H1 (cell line): ENCODE data around the gene ANKDD1A. TPM values are rescaled to one million over a fixed set of nuclear protein-coding genes. Genes with fewer than 3 reads are reported as not detected.

Experiments
- CTCF ChIA-PET: fragments of 300-600 bp; sonication (Branson Sonifier 250); formaldehyde crosslinking; loops from one replicate; lab custom pipeline; 2021; ENCODE audit not compliant: partially characterized antibody; lab: Charles Lee
- POLR2A ChIA-PET: fragments of 300-600 bp; sonication (Branson Sonifier 250); formaldehyde crosslinking; loops from one replicate; lab custom pipeline; 2021; ENCODE audit warnings: inconsistent platforms; ENCODE audit not compliant: partially characterized antibody; lab: Charles Lee
- DNase-seq, 2 experiments: peaks; one replicate each; pipeline versions ENCODE4 v3.0.0 to v3.0.0-alpha.2; 2010 to 2022; ENCODE audit warnings: low spot score in 2 of 2, low read depth in 1 of 2, mixed read lengths in 1 of 2
- FAIRE-seq: peaks from 2 replicates; lab custom pipeline; 2011; peaks lifted over from hg19 to GRCh38; lab: Jason Lieb, UNC
- H2AFZ ChIP-seq: 2 replicates; pipeline ENCODE4 v1.8.1; 2012; ENCODE audit warnings: low read length, inconsistent platforms
- H2AK5ac ChIP-seq: 2 replicates; pipeline ENCODE4 v1.6.1; 2013; ENCODE audit warnings: low read depth, low read length
- H2BK120ac ChIP-seq: replicated peaks from 2 replicates; pipeline ENCODE3; 2013; ENCODE audit warnings: low read depth, low read length, inconsistent platforms
- H2BK12ac ChIP-seq: 2 replicates; pipeline ENCODE4 v1.6.1; 2013; ENCODE audit warnings: low read depth, low read length
- H2BK15ac ChIP-seq: 2 replicates; pipeline ENCODE4 v1.6.1; 2013; ENCODE audit warnings: low read length
- H2BK20ac ChIP-seq: 2 replicates; pipeline ENCODE4 v1.6.1; 2013; ENCODE audit warnings: low read length
- H2BK5ac ChIP-seq: 2 replicates; pipeline ENCODE4 v1.6.1; 2013; ENCODE audit warnings: low read depth, low read length
- H3K14ac ChIP-seq: 2 replicates; pipeline ENCODE4 v1.6.1; 2013; ENCODE audit warnings: inconsistent platforms; ENCODE audit not compliant: insufficient read length
- H3K18ac ChIP-seq: 2 replicates; pipeline ENCODE4 v1.6.1; 2013; ENCODE audit warnings: low read length; ENCODE audit errors: extremely low read depth
- H3K23ac ChIP-seq: 2 replicates; pipeline ENCODE4 v1.6.1; 2013; ENCODE audit warnings: inconsistent platforms; ENCODE audit not compliant: insufficient read length
- H3K23me2 ChIP-seq: 2 replicates; pipeline ENCODE4 v1.6.1; 2013; ENCODE audit warnings: low read depth, low read length
- H3K27ac ChIP-seq: 2 replicates; pipeline ENCODE4 v1.6.1; 2011; ENCODE audit warnings: low read depth, low read length, inconsistent platforms
- H3K27me3 ChIP-seq, 4 experiments: replicated peaks in 1 of 4; 1 replicate in 1 of 4; 2 replicates in 3 of 4; pipeline versions ENCODE4 v1.6.1 to v1.8.1; 2011 to 2013; ENCODE audit warnings: low read length in 3 of 4, mild to moderate bottlenecking in 3 of 4, inconsistent platforms in 2 of 4, mixed read lengths in 2 of 4, moderate library complexity in 1 of 4; ENCODE audit not compliant: control insufficient read depth in 3 of 4, insufficient read depth in 3 of 4; ENCODE audit errors: extremely low read depth in 1 of 4
- H3K36me3 ChIP-seq, 4 experiments: 2 replicates each; pipeline versions ENCODE4 v1.6.1 to v1.8.1; 2011 to 2013; ENCODE audit warnings: mild to moderate bottlenecking in 4 of 4, low read length in 3 of 4, moderate library complexity in 2 of 4, control low read depth in 1 of 4, inconsistent platforms in 1 of 4; ENCODE audit not compliant: insufficient read depth in 4 of 4, control insufficient read depth in 2 of 4
- H3K4ac ChIP-seq: replicated peaks from 2 replicates; pipeline ENCODE3; 2013; ENCODE audit warnings: low read length, low read depth, mixed read lengths, inconsistent platforms; ENCODE audit not compliant: insufficient read length
- H3K4me1 ChIP-seq, 4 experiments: replicated peaks in 1 of 4; 1 replicate in 1 of 4; 2 replicates in 3 of 4; pipeline versions ENCODE4 v1.6.1 to v1.8.1; 2011 to 2013; ENCODE audit warnings: low read length in 3 of 4, inconsistent platforms in 2 of 4, mixed read lengths in 1 of 4; ENCODE audit not compliant: insufficient read depth in 4 of 4, control insufficient read depth in 3 of 4
- H3K4me2 ChIP-seq, 2 experiments: 2 replicates each; pipeline versions ENCODE4 v1.6.1 to v1.8.1; 2011 to 2013; ENCODE audit warnings: low read depth in 2 of 2, low read length in 2 of 2, control low read depth in 1 of 2, inconsistent platforms in 1 of 2, mild to moderate bottlenecking in 1 of 2; ENCODE audit not compliant: insufficient read depth in 1 of 2
- H3K4me3 ChIP-seq, 4 experiments: fragments of 200-600, 300-600 bp in 1 of 4; sonication (generic), shearing (Covaris generic), sonication (Bioruptor Twin) in 1 of 4; 2 replicates each; pipeline versions ENCODE4 v1.5.1 to v1.8.1; 2011 to 2016; ENCODE audit warnings: low read length in 4 of 4, low read depth in 3 of 4, control low read depth in 2 of 4, inconsistent platforms in 2 of 4, mild to moderate bottlenecking in 2 of 4, mixed read lengths in 1 of 4, moderate library complexity in 1 of 4; ENCODE audit not compliant: insufficient read depth in 2 of 4; ENCODE audit errors: extremely low read depth in 1 of 4
- H3K56ac ChIP-seq: replicated peaks from 2 replicates; pipeline ENCODE3; 2013; ENCODE audit warnings: low read depth, mild to moderate bottlenecking, mixed read lengths, low read length, inconsistent platforms; ENCODE audit not compliant: insufficient read length
- H3K79me1 ChIP-seq: 2 replicates; pipeline ENCODE4 v1.6.1; 2013; ENCODE audit warnings: low read depth, low read length, control low read depth
- H3K79me2 ChIP-seq, 2 experiments: 2 replicates each; pipeline versions ENCODE4 v1.6.1 to v1.8.1; 2012 to 2013; ENCODE audit warnings: low read length in 2 of 2, mild to moderate bottlenecking in 2 of 2, inconsistent platforms in 1 of 2; ENCODE audit not compliant: insufficient read depth in 2 of 2, control insufficient read depth in 1 of 2
- H3K9ac ChIP-seq, 4 experiments: replicated peaks in 1 of 4; 1 replicate in 1 of 4; 2 replicates in 3 of 4; pipeline versions ENCODE4 v1.6.1 to v1.8.1; 2011 to 2013; ENCODE audit warnings: low read depth in 3 of 4, low read length in 3 of 4, control low read depth in 2 of 4, mild to moderate bottlenecking in 2 of 4, moderate library complexity in 2 of 4, inconsistent platforms in 1 of 4; ENCODE audit errors: extremely low read depth in 1 of 4
- H3K9me3 ChIP-seq, 2 experiments: 2 replicates each; pipeline versions ENCODE4 v1.6.1 to v1.8.1; 2012 to 2013; ENCODE audit warnings: mild to moderate bottlenecking in 2 of 2, moderate library complexity in 2 of 2, control low read depth in 1 of 2, inconsistent platforms in 1 of 2, low read depth in 1 of 2, low read length in 1 of 2, mixed read lengths in 1 of 2; ENCODE audit not compliant: insufficient read depth in 2 of 2
- H4K20me1 ChIP-seq, 2 experiments: replicated peaks in 1 of 2; 2 replicates each; pipeline versions ENCODE3 to v1.8.1; 2011 to 2013; ENCODE audit warnings: inconsistent platforms in 2 of 2, low read length in 2 of 2, mild to moderate bottlenecking in 1 of 2; ENCODE audit not compliant: insufficient read depth in 2 of 2, control insufficient read depth in 1 of 2
- H4K5ac ChIP-seq: 2 replicates; pipeline ENCODE4 v1.6.1; 2013; ENCODE audit warnings: low read length, low read depth, mixed read lengths, inconsistent platforms; ENCODE audit not compliant: insufficient read length
- H4K8ac ChIP-seq: 2 replicates; pipeline ENCODE4 v1.8.0; 2013; ENCODE audit warnings: mild to moderate bottlenecking, moderate library complexity, low read length, inconsistent platforms; ENCODE audit not compliant: insufficient read depth; ENCODE audit errors: extremely low read depth
- H4K91ac ChIP-seq: replicated peaks from 2 replicates; pipeline ENCODE3; 2013; ENCODE audit warnings: low read length, mixed read lengths, inconsistent platforms; ENCODE audit not compliant: insufficient read length
- CBX8 ChIP-seq: fragments of 300-800, 300-1000 bp; sonication (generic); IDR thresholded peaks from 2 replicates; pipeline ENCODE4 v1.7.1; 2016; ENCODE audit warnings: low read depth, low read length, borderline replicate concordance
- EZH2 ChIP-seq: fragments of 200-600 bp; sonication (generic); IDR thresholded peaks from 2 replicates; pipeline ENCODE4 v1.7.1; 2012; ENCODE audit warnings: low read depth, mild to moderate bottlenecking, moderate library complexity, low read length, inconsistent platforms; ENCODE audit not compliant: severe bottlenecking
- HDAC6 ChIP-seq: IDR thresholded peaks from one replicate; pipeline ENCODE4 v1.7.1; 2012; ENCODE audit warnings: low read depth, mild to moderate bottlenecking, inconsistent platforms, low read length, moderate library complexity
- KDM4A ChIP-seq: IDR thresholded peaks from one replicate; pipeline ENCODE4 v1.7.1; 2012; ENCODE audit warnings: low read depth, mild to moderate bottlenecking, moderate library complexity, low read length, inconsistent platforms; ENCODE audit not compliant: severe bottlenecking
- MAFK ChIP-seq: IDR thresholded peaks from 2 replicates; pipeline ENCODE4 v1.6.1; 2012; ENCODE audit warnings: low read depth, mild to moderate bottlenecking, improper control_type of control experiment, low read length
- PHF8 ChIP-seq: fragments of 200-600 bp; sonication (generic); conservative IDR thresholded peaks from 2 replicates; pipeline ENCODE4 v1.7.1; 2012; ENCODE audit warnings: low read depth, mild to moderate bottlenecking, inconsistent platforms, low read length, moderate library complexity
- RNF2 ChIP-seq: fragments of 200-900, 300-1000 bp; sonication (generic); IDR thresholded peaks from 2 replicates; pipeline ENCODE4 v1.7.1; 2016; ENCODE audit warnings: borderline replicate concordance, low read depth, mild to moderate bottlenecking, antibody characterized with exemption, low read length; ENCODE audit not compliant: poor library complexity, severe bottlenecking; ENCODE audit errors: missing control alignments
- RXRA ChIP-seq: IDR thresholded peaks from 2 replicates; pipeline ENCODE4 v1.6.1; 2011; ENCODE audit warnings: low read depth, mild to moderate bottlenecking, low read length, moderate library complexity; ENCODE audit not compliant: insufficient read depth
- SRF ChIP-seq: IDR thresholded peaks from 2 replicates; pipeline ENCODE4 v1.6.1; 2011; ENCODE audit warnings: mild to moderate bottlenecking, low read depth, low read length, moderate library complexity
- ZNF274 ChIP-seq: IDR thresholded peaks from 2 replicates; pipeline ENCODE4 v1.7.0; 2012; ENCODE audit warnings: low read length, borderline replicate concordance; ENCODE audit errors: extremely low read depth
- WGBS, 2 experiments: shearing (Covaris generic) in 1 of 2; methylation state at CpG; one replicate each; pipeline versions ENCODE4 v1.1.6 to v1.1.7; 2013 to 2015; ENCODE audit warnings: low lambda C conversion rate in 2 of 2, mixed read lengths in 2 of 2, inconsistent platforms in 1 of 2, low coverage in 1 of 2, missing lambda C conversion rate in 1 of 2; ENCODE audit not compliant: insufficient replicate concordance in 2 of 2, insufficient coverage in 1 of 2, insufficient read length in 1 of 2; ENCODE audit errors: extremely low coverage in 1 of 2, missing lambda C conversion rate in 1 of 2; 5-methylcytosine and 5-hydroxymethylcytosine counted together
- polyA plus RNA-seq, 7 experiments: library from polyadenylated mRNA; depleted of rRNA in 3 of 7; stranded (reverse) in 5 of 7; unstranded in 2 of 7; fragments of >200 nt in 5 of 7; fragments of 200-250 nt in 2 of 7; gene quantifications; 1 replicate in 5 of 7; 2 replicates in 1 of 7; 4 replicates in 1 of 7; pipeline versions ENCODE4 v1.2.1 to v1.2.3, GENCODE V29; 2011 to 2013; ENCODE audit warnings: missing spikeins in 2 of 7, mixed read lengths in 2 of 7
- total RNA-seq: library from RNA; stranded (reverse); fragmentation: NEBNext Ultra II Directional; extraction: Animal tissue kit (Norgen Biotek cat#: 25700); gene quantifications from 2 replicates; pipeline ENCODE4 v1.2.1, GENCODE V29; 2021

Gene ANKDD1A
- total and polyA plus RNA-seq, 2 of the 8 experiments (the other 6 are each of a cell fraction or from before 2014, with no cell fraction given), result 4.1 to 5.0 TPM

- peaks cover 8% of the 10 kb centered on the region for H3K23me2 ChIP-seq
- POLR2A ChIA-PET, result interaction anchor here (0.8 to 1.0 kb wide), 2 partner anchors 19 to 24 kb away, joined by 3 to 7 read pairs; no protein-coding TSS in a partner anchor
- no peak overlapping the region for H3K14ac ChIP-seq
- H3K79me1 ChIP-seq, result 0 out of 2 replicates have a peak, but pooled peaks cover 3% of the 10 kb centered on the region
- peak overlapping the region; percentile 81 to 98 (median 88) for H3K4me3 ChIP-seq
- H3K27ac ChIP-seq, result no peak overlapping the region
- DNase-seq, result no peak
- no peak for FAIRE-seq
- no peak overlapping the region for H2BK15ac ChIP-seq
- no peak overlapping the region for H3K4ac ChIP-seq
- no peak overlapping the region for H3K56ac ChIP-seq
- H2BK20ac ChIP-seq, result no peak overlapping the region
- peak overlapping the region; percentile 92 to 95 for H3K4me2 ChIP-seq
- H2BK12ac ChIP-seq, result no peak overlapping the region
- 14% methylated on average over 9 of the region's 9 CpGs; no CpG with 5 or more reads in 1 of the 2 experiments for WGBS, 2 experiments
- 0 out of 2 replicates have a peak overlapping the region, but pooled peaks have one; percentile 8 for H2BK5ac ChIP-seq
- H3K18ac ChIP-seq, result 0 out of 2 replicates have a peak overlapping the region, but pooled peaks have one; percentile 28
- no peaks in the 10 kb centered on the region; a peak in 1 of 7 replicates for H3K27me3 ChIP-seq
- H2BK120ac ChIP-seq, result no peak overlapping the region
- TF ChIP-seq PHF8 (no peak), SRF (no peak), HDAC6 (no peak), ZNF274 (no peak), MAFK (no peak), KDM4A (no peak), CBX8 (no peak), EZH2 (no peak), RXRA (no peak), RNF2 (no peak)
- TF ChIP-seq, all 59 proteins: peak for 0
- CTCF ChIA-PET, result no interaction called here
- no peaks in the 10 kb centered on the region for H4K20me1 ChIP-seq
- H4K5ac ChIP-seq, result peak overlapping the region; percentile 37
- H4K8ac ChIP-seq, result no peak overlapping the region
- H3K4me1 ChIP-seq, result peaks cover 0 to 5% (median 1%) of the 10 kb centered on the region in 4 experiments; a peak in 4 of 7 replicates
- H3K23ac ChIP-seq, result no peak overlapping the region
- no peak overlapping the region for H4K91ac ChIP-seq
- peak overlapping the region in 3 of 4 experiments; percentile 35 to 67 (median 65); a peak in 6 of 7 replicates for H3K9ac ChIP-seq
- peak overlapping the region; percentile 99 for H2AFZ ChIP-seq
- H2AK5ac ChIP-seq, result no peak overlapping the region
- no peaks in the 10 kb centered on the region for H3K9me3 ChIP-seq
- no peaks in the 10 kb centered on the region for H3K36me3 ChIP-seq
- peaks cover 0 to 13% of the 10 kb centered on the region in 2 experiments; a peak in 1 of 4 replicates for H3K79me2 ChIP-seq
Measured at GRCh38 chr15:64990168-64990470, 78.4 kb downstream of the ANKDD1A start.
